Osteocyte (in vitro differentiated cells): ENCODE measurements around the gene ARHGAP6. TPM values are rescaled to one million over a fixed set of nuclear protein-coding genes. Genes with fewer than 3 reads are reported as not detected.

Experiments used
- DNase-seq: peaks from one replicate; pipeline ENCODE4 v3.0.0; 2021; ENCODE audit warnings: mixed read lengths; ENCODE audit not compliant: unreplicated experiment; ENCODE audit errors: extremely low spot score
- H3K27ac Mint-ChIP-seq: one replicate; pipeline ENCODE4 v1.8.0; 2021; ENCODE audit warnings: mild to moderate bottlenecking, mixed read lengths; ENCODE audit not compliant: unreplicated experiment
- H3K27me3 Mint-ChIP-seq: one replicate; pipeline ENCODE4 v1.8.0; 2021; ENCODE audit warnings: mixed read lengths; ENCODE audit not compliant: unreplicated experiment
- H3K36me3 Mint-ChIP-seq: one replicate; pipeline ENCODE4 v1.8.0; 2021; ENCODE audit warnings: mixed read lengths; ENCODE audit not compliant: unreplicated experiment
- H3K4me1 Mint-ChIP-seq: one replicate; pipeline ENCODE4 v1.8.0; 2021; ENCODE audit warnings: mixed read lengths; ENCODE audit not compliant: unreplicated experiment
- H3K4me3 Mint-ChIP-seq: one replicate; pipeline ENCODE4 v1.8.0; 2021; ENCODE audit warnings: mild to moderate bottlenecking, moderate library complexity, mixed read lengths; ENCODE audit not compliant: unreplicated experiment
- H3K9me3 Mint-ChIP-seq: one replicate; pipeline ENCODE4 v1.8.0; 2021; ENCODE audit warnings: mixed read lengths; ENCODE audit not compliant: unreplicated experiment
- total RNA-seq: library from RNA; stranded (reverse); gene quantifications from 2 replicates; pipeline ENCODE4 v1.2.1, GENCODE V29; 2021
- TF ChIP-seq, protein P1 (sequence below): fragments of 200-600 bp; sonication (generic); IDR thresholded peaks from 2 replicates; pipeline ENCODE4 v1.5.0; 2021; ENCODE audit warnings: antibody characterized with exemption, mild to moderate bottlenecking, moderate library complexity

The ARHGAP6 gene
- total RNA-seq, 1 donor from 2014 or later: 3.5 TPM

DNA sequence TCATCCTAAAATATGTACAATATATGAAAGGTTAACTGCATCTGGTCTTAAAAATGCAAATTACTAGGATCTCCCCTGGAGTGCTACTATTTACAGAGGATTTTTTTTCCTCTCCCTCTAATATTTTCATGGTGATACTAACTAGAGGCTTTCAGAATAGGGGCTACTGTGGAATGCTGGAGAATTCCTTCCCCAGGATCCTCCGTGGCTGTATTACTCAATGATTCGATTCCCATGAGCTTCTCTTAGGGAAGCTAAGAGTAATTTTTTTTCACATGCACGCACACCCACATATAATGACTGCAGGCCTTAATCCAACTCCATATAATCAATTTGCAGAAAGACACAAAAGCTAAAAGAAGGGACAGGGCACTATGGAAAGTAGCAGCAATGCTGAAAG lies 184.7 kb downstream of the ARHGAP6 start:
- H3K36me3 Mint-ChIP-seq: no peaks in the 10 kb centered on the region
- DNase-seq: no peak
- no peak overlapping the region for H3K4me3 Mint-ChIP-seq
- peaks cover 6% of the 10 kb centered on the region for H3K9me3 Mint-ChIP-seq
- no peaks in the 10 kb centered on the region for H3K27me3 Mint-ChIP-seq
- peaks cover 53% of the 10 kb centered on the region for H3K4me1 Mint-ChIP-seq
- TF ChIP-seq, protein P1, sequence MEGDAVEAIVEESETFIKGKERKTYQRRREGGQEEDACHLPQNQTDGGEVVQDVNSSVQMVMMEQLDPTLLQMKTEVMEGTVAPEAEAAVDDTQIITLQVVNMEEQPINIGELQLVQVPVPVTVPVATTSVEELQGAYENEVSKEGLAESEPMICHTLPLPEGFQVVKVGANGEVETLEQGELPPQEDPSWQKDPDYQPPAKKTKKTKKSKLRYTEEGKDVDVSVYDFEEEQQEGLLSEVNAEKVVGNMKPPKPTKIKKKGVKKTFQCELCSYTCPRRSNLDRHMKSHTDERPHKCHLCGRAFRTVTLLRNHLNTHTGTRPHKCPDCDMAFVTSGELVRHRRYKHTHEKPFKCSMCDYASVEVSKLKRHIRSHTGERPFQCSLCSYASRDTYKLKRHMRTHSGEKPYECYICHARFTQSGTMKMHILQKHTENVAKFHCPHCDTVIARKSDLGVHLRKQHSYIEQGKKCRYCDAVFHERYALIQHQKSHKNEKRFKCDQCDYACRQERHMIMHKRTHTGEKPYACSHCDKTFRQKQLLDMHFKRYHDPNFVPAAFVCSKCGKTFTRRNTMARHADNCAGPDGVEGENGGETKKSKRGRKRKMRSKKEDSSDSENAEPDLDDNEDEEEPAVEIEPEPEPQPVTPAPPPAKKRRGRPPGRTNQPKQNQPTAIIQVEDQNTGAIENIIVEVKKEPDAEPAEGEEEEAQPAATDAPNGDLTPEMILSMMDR: no peak
- H3K27ac Mint-ChIP-seq: peak overlapping the region; percentile 70

DNA sequence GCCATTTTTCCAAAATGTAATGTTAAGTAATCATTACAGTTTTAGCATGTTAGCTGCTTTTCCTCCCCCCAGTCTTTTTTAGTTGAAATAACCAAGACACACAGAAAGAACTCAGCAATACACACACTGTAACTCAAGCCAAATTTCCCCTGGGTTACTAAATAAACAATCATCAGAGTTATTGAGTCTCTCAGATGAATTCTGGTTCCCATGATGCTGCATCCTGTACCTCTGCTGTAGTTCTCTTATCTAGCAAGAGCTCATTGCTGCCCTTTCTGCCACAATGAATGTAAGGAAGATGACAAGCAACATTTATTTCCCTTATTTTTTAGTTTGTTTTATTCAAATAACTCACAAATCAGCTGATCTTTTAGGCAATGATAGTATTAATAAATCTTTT lies 185.1 kb downstream of the ARHGAP6 start:
- Mint-ChIP-seq H3K36me3 (no peaks in the 10 kb centered on the region), H3K4me3 (no peak overlapping the region), H3K27ac (peak overlapping the region; percentile 70), H3K9me3 (peaks cover 6% of the 10 kb centered on the region), H3K4me1 (peaks cover 49% of the 10 kb centered on the region), H3K27me3 (no peaks in the 10 kb centered on the region)
- no peak for DNase-seq
- TF ChIP-seq, protein P1: no peak

DNA sequence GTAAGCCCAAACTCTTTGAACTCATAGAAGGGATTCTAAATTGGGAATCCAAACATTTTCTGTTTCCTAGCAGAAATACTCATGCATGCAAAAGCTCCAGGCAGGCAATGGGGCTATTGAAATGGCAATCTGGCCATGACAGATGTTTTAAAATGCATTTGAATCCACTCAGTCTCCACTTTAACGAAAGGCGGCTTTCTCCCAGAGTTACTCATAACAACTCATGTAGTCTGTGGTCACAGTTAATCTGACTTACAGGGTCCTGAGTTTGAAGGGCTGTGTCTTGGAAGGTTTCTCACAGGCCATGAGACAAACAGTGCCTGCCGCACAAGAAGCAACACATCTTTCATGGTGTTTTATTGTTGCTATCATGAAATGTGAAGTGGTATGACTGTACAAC lies 186.8 kb downstream of the ARHGAP6 start:
- peaks cover 45% of the 10 kb centered on the region for H3K4me1 Mint-ChIP-seq
- no peak overlapping the region for H3K27ac Mint-ChIP-seq
- no peak for DNase-seq
- H3K9me3 Mint-ChIP-seq: peaks cover 6% of the 10 kb centered on the region
- TF ChIP-seq, protein P1: no peak
- H3K4me3 Mint-ChIP-seq: no peak overlapping the region
- H3K36me3 Mint-ChIP-seq: peaks cover 2% of the 10 kb centered on the region
- no peaks in the 10 kb centered on the region for H3K27me3 Mint-ChIP-seq

DNA sequence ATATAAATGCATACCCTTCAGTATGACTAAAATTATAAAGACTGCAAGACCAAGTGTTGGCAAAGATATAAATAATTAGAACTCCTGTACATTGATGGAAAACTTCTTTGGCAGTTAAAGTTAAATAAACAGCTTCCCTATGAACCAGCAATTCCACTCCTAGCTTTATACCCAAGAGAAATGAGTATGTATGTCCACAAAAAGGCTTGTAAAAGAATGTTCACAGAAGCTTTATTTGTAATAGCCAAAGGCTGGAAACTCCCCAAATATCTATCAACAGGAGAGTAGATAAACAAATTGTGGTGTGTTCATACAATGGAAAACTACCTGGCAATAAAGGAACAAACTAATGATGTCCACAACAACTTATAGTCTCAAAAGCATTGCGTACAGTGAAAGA lies 187.7 kb downstream of the ARHGAP6 start:
- Mint-ChIP-seq H3K4me3 (no peak overlapping the region), H3K36me3 (peaks cover 2% of the 10 kb centered on the region), H3K9me3 (peaks cover 10% of the 10 kb centered on the region), H3K4me1 (peaks cover 52% of the 10 kb centered on the region), H3K27ac (peak overlapping the region; percentile 69), H3K27me3 (no peaks in the 10 kb centered on the region)
- no peak for DNase-seq
- TF ChIP-seq, protein P1: no peak

DNA sequence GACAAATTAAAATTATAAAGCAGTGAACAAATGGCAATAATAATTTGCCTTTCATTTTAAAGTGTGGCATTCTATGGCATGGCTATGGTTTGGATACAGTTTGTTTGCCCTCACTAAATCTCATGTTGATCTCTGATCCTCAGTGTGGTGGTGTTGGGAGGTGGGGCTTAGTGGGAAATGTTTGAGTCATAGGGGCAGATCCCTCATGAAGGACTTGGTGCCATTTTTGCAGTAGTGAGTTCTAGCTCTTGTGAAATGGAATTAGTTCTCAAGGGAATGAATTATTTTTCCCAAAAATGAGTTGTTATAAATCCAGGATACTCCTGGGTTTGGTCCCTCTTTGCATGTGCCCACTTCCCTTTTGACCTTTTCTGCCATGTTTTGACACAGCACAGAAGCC lies 191.1 kb downstream of the ARHGAP6 start:
- Mint-ChIP-seq H3K4me1 (peaks cover 57% of the 10 kb centered on the region), H3K4me3 (no peak overlapping the region), H3K27ac (no peak overlapping the region), H3K36me3 (peaks cover 2% of the 10 kb centered on the region), H3K9me3 (peaks cover 15% of the 10 kb centered on the region), H3K27me3 (no peaks in the 10 kb centered on the region)
- DNase-seq: no peak
- TF ChIP-seq, protein P1: no peak
